ENCODE data around the gene UPK3A.
"Not testable (repeated sequence)": the region's sequence is repeated elsewhere in the genome, so short reads cannot be mapped to it uniquely, and the experiment has no call there.

The UPK3A gene

GRCh38 chr22:45259754-45260394 lies 24.9 kb upstream of the UPK3A start:
- no peak for DNase-seq

GRCh38 chr22:45260395-45260759 lies 24.4 kb upstream of the UPK3A start:
- not testable (repeated sequence) for DNase-seq

- no peak for DNase-seq
Observed at GRCh38 chr22:45261407-45262088, 23.2 kb upstream of the UPK3A start.

- no peak for DNase-seq
Observed at GRCh38 chr22:45262195-45262930, 22.4 kb upstream of the UPK3A start.

- DNase-seq = no peak
Observed at GRCh38 chr22:45262931-45263462, 21.8 kb upstream of the UPK3A start.

GRCh38 chr22:45263463-45264269 lies 21.1 kb upstream of the UPK3A start:
- no peak for DNase-seq

GRCh38 chr22:45265535-45265934 lies 19.2 kb upstream of the UPK3A start:
- DNase-seq = no peak

GRCh38 chr22:45268167-45268957 lies 16.4 kb upstream of the UPK3A start:
- DNase-seq = no peak

GRCh38 chr22:45268958-45269844 lies 15.5 kb upstream of the UPK3A start:
- peak; percentile 81 for DNase-seq

- no peak for DNase-seq
Observed at GRCh38 chr22:45270095-45271020, 14.4 kb upstream of the UPK3A start.

GRCh38 chr22:45271667-45272201 lies 13.0 kb upstream of the UPK3A start:
- no peak for DNase-seq

- DNase-seq = no peak
Observed at GRCh38 chr22:45272498-45272897, 12.3 kb upstream of the UPK3A start.

GRCh38 chr22:45273452-45274075 lies 11.2 kb upstream of the UPK3A start:
- no peak for DNase-seq

- no peak for DNase-seq
Observed at GRCh38 chr22:45276507-45277105, 8.1 kb upstream of the UPK3A start.

GRCh38 chr22:45277720-45278119 lies 7.0 kb upstream of the UPK3A start:
- not testable (repeated sequence) for DNase-seq

GRCh38 chr22:45278125-45278524 lies 6.6 kb upstream of the UPK3A start:
- DNase-seq = no peak

- DNase-seq = no peak
Observed at GRCh38 chr22:45280587-45280980, 4.2 kb upstream of the UPK3A start.

GRCh38 chr22:45281010-45281409 lies 3.7 kb upstream of the UPK3A start:
- no peak for DNase-seq

All from activated gamma-delta T cell (primary cell).